ENCODE results near the gene ZNF592. TPM values are rescaled to one million over a fixed set of nuclear protein-coding genes. Genes with fewer than 3 reads are reported as not detected.

ZNF592 gene
- total RNA-seq, 1 experiment from 2014 or later, result 34.6 TPM

DNA sequence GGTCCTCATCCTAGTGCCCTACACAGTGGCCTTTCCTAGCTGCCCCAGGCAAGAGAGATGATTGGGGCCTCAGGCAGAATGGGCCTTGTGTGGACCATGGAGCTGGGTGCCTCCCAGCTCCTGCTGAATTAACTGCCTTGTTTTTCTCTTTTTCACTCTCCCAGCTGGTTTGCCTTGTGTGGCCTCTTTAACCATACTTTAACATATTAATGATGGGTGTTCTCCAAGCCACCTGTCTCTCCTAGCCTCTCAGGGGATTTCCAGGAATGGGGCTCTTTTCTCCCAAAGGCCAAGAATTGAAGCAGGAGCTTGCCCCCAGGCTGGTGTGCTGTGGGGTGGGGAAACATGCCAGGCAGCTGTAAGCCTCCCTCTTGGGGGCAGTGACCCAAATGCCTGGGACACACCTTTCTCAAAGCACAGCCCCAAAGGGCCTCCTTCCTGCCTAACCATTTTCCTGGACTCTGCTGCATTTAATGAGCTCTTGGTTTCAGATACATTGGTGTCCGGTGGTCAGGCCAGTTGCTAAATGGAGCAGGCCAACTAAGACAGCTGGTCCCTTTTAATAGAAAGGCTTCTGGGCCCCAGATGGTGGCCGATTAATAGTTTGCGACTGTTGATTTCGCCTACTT, 74.4 kb downstream of the ZNF592 start:
- H3K27ac Mint-ChIP-seq, result no peak overlapping the region; a peak in 1 of 7 replicates
- H3K9ac ChIP-seq (ENCODE audit: extremely low read depth, insufficient read length, low read length), result no peak overlapping the region
- H3K79me1 ChIP-seq (ENCODE audit: insufficient read depth, low read depth, low read length, poor library complexity, severe bottlenecking), result no peaks in the 10 kb centered on the region
- H3K56ac ChIP-seq (ENCODE audit: insufficient read length, low read depth, low read length), result no peak overlapping the region
- H3K9me3 ChIP-seq (ENCODE audit: control insufficient read depth, low read depth, low read length), result no peaks in the 10 kb centered on the region
- H2BK120ac ChIP-seq (ENCODE audit: low read depth, low read length, poor library complexity, severe bottlenecking), result no peak overlapping the region
- no peaks in the 10 kb centered on the region for H3K79me2 ChIP-seq (ENCODE audit: insufficient read depth, low read length)
- H3K27me3 ChIP-seq (ENCODE audit: insufficient read depth, low read length), result no peaks in the 10 kb centered on the region
- H4K8ac ChIP-seq (replicated peaks; ENCODE audit: insufficient read length, low read depth, low read length), result no peak overlapping the region
- no peak overlapping the region for H3K14ac ChIP-seq (ENCODE audit: insufficient read depth, low read length)
- H3K36me3 Mint-ChIP-seq (ENCODE audit: insufficient read depth in 1 of 3, low read depth in 3 of 3), result peaks cover 0 to 19% (median 2%) of the 10 kb centered on the region in 3 experiments; a peak in 3 of 7 replicates
- H3K27ac ChIP-seq (ENCODE audit: insufficient read length, low read depth, low read length), result no peak overlapping the region
- H3K9me3 Mint-ChIP-seq, result no peaks in the 10 kb centered on the region
- no peak overlapping the region for H3T11ph ChIP-seq (ENCODE audit: low read length)
- H3K23me2 ChIP-seq (ENCODE audit: insufficient read length, low read depth, low read length, poor library complexity, severe bottlenecking), result peaks cover 4% of the 10 kb centered on the region
- no peak overlapping the region for H2BK5ac ChIP-seq (ENCODE audit: insufficient read length, low read length)
- no peak overlapping the region for H3K4me2 ChIP-seq (ENCODE audit: insufficient read depth, insufficient read length, low read length)
- DNase-seq, result no peak
- H3K18ac ChIP-seq (ENCODE audit: insufficient read length, low read depth, low read length), result no peak overlapping the region
- no peak overlapping the region for H2BK20ac ChIP-seq (ENCODE audit: low read depth, low read length, poor library complexity, severe bottlenecking)
- no peak overlapping the region for H2BK12ac ChIP-seq (ENCODE audit: insufficient read length, low read depth, low read length)
- no peak overlapping the region for H2AK5ac ChIP-seq (ENCODE audit: insufficient read length, low read length)
- peaks cover 43 to 50% of the 10 kb centered on the region in 2 experiments for H3K4me1 Mint-ChIP-seq
- no CpG with 5 or more reads among the region's 4 CpGs for WGBS (ENCODE audit: extremely low coverage, insufficient read length, low lambda C conversion rate)
- no peaks in the 10 kb centered on the region for H4K20me1 ChIP-seq (ENCODE audit: control insufficient read depth, insufficient read depth, insufficient read length)
- no peak overlapping the region for H2AFZ ChIP-seq (ENCODE audit: low read length)
- H2BK15ac ChIP-seq (ENCODE audit: low read depth, low read length), result no peak overlapping the region
- no peak overlapping the region for H4K91ac ChIP-seq (ENCODE audit: insufficient read length, low read depth, low read length)
- no peak overlapping the region for H3K4ac ChIP-seq (ENCODE audit: low read depth, low read length)
- no peaks in the 10 kb centered on the region for H3K27me3 Mint-ChIP-seq (ENCODE audit: low read depth)
- no peak overlapping the region for H3K23ac ChIP-seq (ENCODE audit: insufficient read length, low read depth, low read length)
- H4K5ac ChIP-seq (ENCODE audit: insufficient read length, low read depth, low read length), result no peak overlapping the region
- H3K4me3 Mint-ChIP-seq, result no peak overlapping the region
- peaks cover 2% of the 10 kb centered on the region; the same call in 1 of the 2 replicates for H3K4me1 ChIP-seq (ENCODE audit: insufficient read depth, low read length)
- TF ChIP-seq, protein P1, sequence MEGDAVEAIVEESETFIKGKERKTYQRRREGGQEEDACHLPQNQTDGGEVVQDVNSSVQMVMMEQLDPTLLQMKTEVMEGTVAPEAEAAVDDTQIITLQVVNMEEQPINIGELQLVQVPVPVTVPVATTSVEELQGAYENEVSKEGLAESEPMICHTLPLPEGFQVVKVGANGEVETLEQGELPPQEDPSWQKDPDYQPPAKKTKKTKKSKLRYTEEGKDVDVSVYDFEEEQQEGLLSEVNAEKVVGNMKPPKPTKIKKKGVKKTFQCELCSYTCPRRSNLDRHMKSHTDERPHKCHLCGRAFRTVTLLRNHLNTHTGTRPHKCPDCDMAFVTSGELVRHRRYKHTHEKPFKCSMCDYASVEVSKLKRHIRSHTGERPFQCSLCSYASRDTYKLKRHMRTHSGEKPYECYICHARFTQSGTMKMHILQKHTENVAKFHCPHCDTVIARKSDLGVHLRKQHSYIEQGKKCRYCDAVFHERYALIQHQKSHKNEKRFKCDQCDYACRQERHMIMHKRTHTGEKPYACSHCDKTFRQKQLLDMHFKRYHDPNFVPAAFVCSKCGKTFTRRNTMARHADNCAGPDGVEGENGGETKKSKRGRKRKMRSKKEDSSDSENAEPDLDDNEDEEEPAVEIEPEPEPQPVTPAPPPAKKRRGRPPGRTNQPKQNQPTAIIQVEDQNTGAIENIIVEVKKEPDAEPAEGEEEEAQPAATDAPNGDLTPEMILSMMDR (conservative IDR thresholded peaks at IDR 0.05), result no peak

All from H9 (cell line).